HEK293 (cell line): Measurements from ENCODE around the gene DSG3.

ENCODE experiments used
- PRDM1 ChIP-seq: fragments of 450-650 bp; formaldehyde crosslinking; IDR thresholded peaks from 2 replicates; pipeline ENCODE4; 2016; ENCODE audit warnings: missing biosample characterization, missing genetic modification characterization
- TRIM28 ChIP-seq: IDR thresholded peaks from 2 replicates; pipeline ENCODE4 v1.6.1; 2011; ENCODE audit warnings: low read length, control low read depth, borderline replicate concordance
- YY1 ChIP-seq: fragments of 450-650 bp; formaldehyde crosslinking; IDR thresholded peaks from 2 replicates; pipeline ENCODE4 v1.5.1; 2018; ENCODE audit warnings: missing biosample characterization, missing genetic modification characterization
- ZFHX2 ChIP-seq: fragments of 450-650 bp; formaldehyde crosslinking; conservative IDR thresholded peaks from 2 replicates; pipeline ENCODE4 v1.5.1; 2016; ENCODE audit warnings: missing biosample characterization, missing genetic modification characterization
- ZNF214 ChIP-seq: fragments of 450-650 bp; formaldehyde crosslinking; IDR thresholded peaks from 2 replicates; pipeline ENCODE4 v1.5.1; 2017; ENCODE audit warnings: missing biosample characterization, mild to moderate bottlenecking, missing genetic modification characterization, borderline replicate concordance
- ZNF558 ChIP-seq: fragments of 450-650 bp; formaldehyde crosslinking; IDR thresholded peaks from 2 replicates; pipeline ENCODE4 v1.5.1; 2016; ENCODE audit warnings: missing biosample characterization, missing genetic modification characterization
- ZNF843 ChIP-seq: fragments of 450-650 bp; formaldehyde crosslinking; IDR thresholded peaks from 2 replicates; pipeline ENCODE4 v1.5.1; 2016; ENCODE audit warnings: missing biosample characterization, missing genetic modification characterization
- TF ChIP-seq, protein P1 (sequence below): fragments of 450-650 bp; formaldehyde crosslinking; IDR thresholded peaks from 2 replicates; pipeline ENCODE4 v1.5.0; 2017; ENCODE audit warnings: missing biosample characterization, missing genetic modification characterization, borderline replicate concordance
- TF ChIP-seq, protein P2 (sequence below): fragments of 450-650 bp; formaldehyde crosslinking; IDR thresholded peaks from 2 replicates; pipeline ENCODE4 v1.5.1; 2016; ENCODE audit warnings: missing biosample characterization, missing genetic modification characterization

DNA sequence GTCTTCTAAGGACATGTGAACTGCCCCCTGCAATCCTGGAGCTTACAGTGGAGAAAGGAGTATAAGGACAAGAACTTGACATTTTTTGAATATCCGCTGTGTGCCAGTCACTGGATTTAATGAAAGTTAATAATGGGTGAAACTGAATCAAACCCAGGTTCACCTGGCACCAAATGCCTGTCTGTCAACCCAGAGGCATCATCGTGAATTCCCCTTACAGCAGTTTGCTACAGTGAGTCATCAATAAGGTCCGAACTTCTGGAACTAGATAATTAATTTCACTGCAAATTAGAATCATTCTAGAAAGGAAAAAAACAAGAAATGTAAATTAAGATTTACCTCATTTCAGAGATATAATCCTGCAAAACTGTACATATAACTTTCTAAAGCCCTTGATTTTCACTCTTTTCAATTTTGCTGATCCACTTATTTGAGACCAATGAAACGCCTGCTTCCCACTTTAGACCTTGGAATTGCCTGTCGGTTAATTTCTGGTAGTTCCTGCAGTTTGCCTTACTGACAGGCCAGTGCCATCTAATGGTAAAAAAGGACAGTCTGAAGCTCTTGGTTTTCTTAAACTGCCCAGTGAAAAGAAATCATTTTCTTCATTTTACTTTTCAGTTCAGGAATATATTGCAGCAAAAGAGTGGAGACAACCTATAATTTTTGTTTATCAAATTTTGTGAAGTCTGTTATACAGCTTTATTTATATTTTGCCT lies 58.6 kb downstream of the DSG3 start:
- TF ChIP-seq ZFHX2 (no peak), PRDM1 (tag by site-specific recombination) (peak; percentile 76), TRIM28 (no peak), YY1 (tag by site-specific recombination) (no peak), ZNF843 (tag by site-specific recombination) (no peak), ZNF558 (tag by site-specific recombination) (no peak), ZNF214 (tag by site-specific recombination) (no peak)
- TF ChIP-seq, protein P1, sequence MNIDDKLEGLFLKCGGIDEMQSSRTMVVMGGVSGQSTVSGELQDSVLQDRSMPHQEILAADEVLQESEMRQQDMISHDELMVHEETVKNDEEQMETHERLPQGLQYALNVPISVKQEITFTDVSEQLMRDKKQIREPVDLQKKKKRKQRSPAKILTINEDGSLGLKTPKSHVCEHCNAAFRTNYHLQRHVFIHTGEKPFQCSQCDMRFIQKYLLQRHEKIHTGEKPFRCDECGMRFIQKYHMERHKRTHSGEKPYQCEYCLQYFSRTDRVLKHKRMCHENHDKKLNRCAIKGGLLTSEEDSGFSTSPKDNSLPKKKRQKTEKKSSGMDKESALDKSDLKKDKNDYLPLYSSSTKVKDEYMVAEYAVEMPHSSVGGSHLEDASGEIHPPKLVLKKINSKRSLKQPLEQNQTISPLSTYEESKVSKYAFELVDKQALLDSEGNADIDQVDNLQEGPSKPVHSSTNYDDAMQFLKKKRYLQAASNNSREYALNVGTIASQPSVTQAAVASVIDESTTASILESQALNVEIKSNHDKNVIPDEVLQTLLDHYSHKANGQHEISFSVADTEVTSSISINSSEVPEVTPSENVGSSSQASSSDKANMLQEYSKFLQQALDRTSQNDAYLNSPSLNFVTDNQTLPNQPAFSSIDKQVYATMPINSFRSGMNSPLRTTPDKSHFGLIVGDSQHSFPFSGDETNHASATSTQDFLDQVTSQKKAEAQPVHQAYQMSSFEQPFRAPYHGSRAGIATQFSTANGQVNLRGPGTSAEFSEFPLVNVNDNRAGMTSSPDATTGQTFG (tag by site-specific recombination): no peak
- TF ChIP-seq, protein P2, sequence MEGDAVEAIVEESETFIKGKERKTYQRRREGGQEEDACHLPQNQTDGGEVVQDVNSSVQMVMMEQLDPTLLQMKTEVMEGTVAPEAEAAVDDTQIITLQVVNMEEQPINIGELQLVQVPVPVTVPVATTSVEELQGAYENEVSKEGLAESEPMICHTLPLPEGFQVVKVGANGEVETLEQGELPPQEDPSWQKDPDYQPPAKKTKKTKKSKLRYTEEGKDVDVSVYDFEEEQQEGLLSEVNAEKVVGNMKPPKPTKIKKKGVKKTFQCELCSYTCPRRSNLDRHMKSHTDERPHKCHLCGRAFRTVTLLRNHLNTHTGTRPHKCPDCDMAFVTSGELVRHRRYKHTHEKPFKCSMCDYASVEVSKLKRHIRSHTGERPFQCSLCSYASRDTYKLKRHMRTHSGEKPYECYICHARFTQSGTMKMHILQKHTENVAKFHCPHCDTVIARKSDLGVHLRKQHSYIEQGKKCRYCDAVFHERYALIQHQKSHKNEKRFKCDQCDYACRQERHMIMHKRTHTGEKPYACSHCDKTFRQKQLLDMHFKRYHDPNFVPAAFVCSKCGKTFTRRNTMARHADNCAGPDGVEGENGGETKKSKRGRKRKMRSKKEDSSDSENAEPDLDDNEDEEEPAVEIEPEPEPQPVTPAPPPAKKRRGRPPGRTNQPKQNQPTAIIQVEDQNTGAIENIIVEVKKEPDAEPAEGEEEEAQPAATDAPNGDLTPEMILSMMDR (tag by site-specific recombination): no peak
